Fibroblast of lung (primary cell): ENCODE data around the gene GEN1.

Experiments
- CTCF ChIP-seq, 2 donors: IDR thresholded peaks in 1 of 2; conservative IDR thresholded peaks in 1 of 2; 1 replicate in 1 of 2; 2 replicates in 1 of 2; pipeline ENCODE4 v1.5.1; 2011 to 2012; ENCODE audit warnings: low read length in 2 of 2, control low read depth in 1 of 2, inconsistent platforms in 1 of 2, low read depth in 1 of 2, mild to moderate bottlenecking in 1 of 2
- EZH2 ChIP-seq: IDR thresholded peaks from 2 replicates; pipeline ENCODE4 v1.5.1; 2012; ENCODE audit warnings: low read length, control low read depth, mild to moderate bottlenecking; ENCODE audit errors: missing control alignments

- TF ChIP-seq CTCF (conservative IDR thresholded peaks at IDR 0.05 in 1 of 2, IDR thresholded peaks at IDR 0.05 in 1 of 2; ENCODE audit: low read depth in 1 of 2, low read length in 2 of 2) (no peak), EZH2 (no peak)
Observed at GRCh38 chr2:17740203-17740602, 13.7 kb upstream of the GEN1 start.
